K562 (cell line): ENCODE results near the gene CD8A. TPM values are rescaled to one million over a fixed set of nuclear protein-coding genes. Genes with fewer than 3 reads are reported as not detected.

Experiments used
- ATAC-seq: fragments of 200-7000 bp; cut with Tn5 transposase; 3 replicates; pipeline ENCODE4 v1.9.1; 2020; ENCODE audit warnings: moderate library complexity
- BruUV-seq: library from RNA; stranded (reverse); fragments of 400-500 nt; replicated peaks from 2 replicates; lab custom pipeline; 2021; lab: Mats Ljungman, UMichigan
- CTCF ChIA-PET: fragments of 300-600 bp; formaldehyde crosslinking; extraction: SDS; loops from one replicate; lab custom pipeline; 2021; ENCODE audit warnings: low intra/inter-chr PET ratio; lab: Yijun Ruan, JAX
- POLR2A ChIA-PET: fragments of 300-600, 350-650 bp; sonication (Branson Sonifier 250); formaldehyde crosslinking; extraction: SDS; loops from one replicate; lab custom pipeline; 2021; ENCODE audit warnings: antibody characterized with exemption, inconsistent platforms; lab: Yijun Ruan, JAX
- DNase-seq, 4 experiments: peaks; one replicate each; pipeline versions ENCODE4 v3.0.0 to v3.0.0-alpha.2; 2011 to 2018; ENCODE audit warnings: low spot score in 3 of 4, mixed read lengths in 3 of 4; ENCODE audit errors: extremely low read depth in 1 of 4
- FAIRE-seq: peaks from 2 replicates; lab custom pipeline; 2011; peaks lifted over from hg19 to GRCh38; lab: Jason Lieb, UNC
- H2AFZ ChIP-seq: 2 replicates; pipeline ENCODE4 v1.6.0; 2011; ENCODE audit warnings: low read depth, low read length, control low read depth, inconsistent platforms
- H3K27ac ChIP-seq: fragments of 200-600 bp; 3 replicates; pipeline ENCODE4 v1.8.0; 2011; ENCODE audit warnings: low read depth, mild to moderate bottlenecking, control low read depth, inconsistent platforms, low read length, moderate library complexity, mixed read lengths; ENCODE audit errors: extremely low read depth
- H3K27me3 ChIP-seq, 2 experiments: fragments of 300-600 bp in 1 of 2; 2 replicates in 1 of 2; 3 replicates in 1 of 2; pipeline versions ENCODE4 v1.6.0 to v1.8.0; 2011; ENCODE audit warnings: inconsistent platforms in 2 of 2, low read length in 2 of 2, mild to moderate bottlenecking in 1 of 2, mixed read lengths in 1 of 2, moderate library complexity in 1 of 2; ENCODE audit not compliant: control insufficient read depth in 2 of 2, insufficient read depth in 2 of 2
- H3K36me3 ChIP-seq: fragments of 300-600 bp; 3 replicates; pipeline ENCODE4 v1.8.0; 2011; ENCODE audit warnings: mild to moderate bottlenecking, low read length, inconsistent platforms; ENCODE audit not compliant: control insufficient read depth, insufficient read depth
- H3K4me1 ChIP-seq, 2 experiments: fragments of 200-600 bp in 1 of 2; replicated peaks in 1 of 2; 2 replicates in 1 of 2; 3 replicates in 1 of 2; pipeline versions ENCODE4 v1.5.1 to v1.8.0; 2011; ENCODE audit warnings: inconsistent platforms in 2 of 2, low read length in 2 of 2, mild to moderate bottlenecking in 1 of 2, mixed read lengths in 1 of 2, moderate library complexity in 1 of 2; ENCODE audit not compliant: control insufficient read depth in 2 of 2, insufficient read depth in 2 of 2
- H3K4me2 ChIP-seq: 2 replicates; pipeline ENCODE4 v1.6.1; 2011; ENCODE audit warnings: low read length, control low read depth, inconsistent platforms, mixed read lengths; ENCODE audit not compliant: insufficient read depth
- H3K4me3 ChIP-seq: fragments of 200-600 bp; sonication (generic), shearing (Covaris generic); 2 replicates; pipeline ENCODE4 v1.5.1; 2016; ENCODE audit warnings: control low read depth, inconsistent platforms
- H3K79me2 ChIP-seq: fragments of 200-600 bp; 3 replicates; pipeline ENCODE4 v1.8.0; 2011; ENCODE audit warnings: low read length, inconsistent platforms; ENCODE audit not compliant: control insufficient read depth, insufficient read depth
- H3K9ac ChIP-seq, 2 experiments: 2 replicates each; pipeline versions ENCODE4 v1.6.0 to v1.6.1; 2011; ENCODE audit warnings: low read depth in 2 of 2, low read length in 2 of 2, control low read depth in 1 of 2, inconsistent platforms in 1 of 2, mild to moderate bottlenecking in 1 of 2, mixed read lengths in 1 of 2; ENCODE audit not compliant: insufficient read depth in 1 of 2
- H3K9me1 ChIP-seq: one replicate; pipeline ENCODE4 v1.6.0; 2011; ENCODE audit warnings: inconsistent platforms, mild to moderate bottlenecking, low read length, moderate library complexity; ENCODE audit not compliant: control insufficient read depth, insufficient read depth
- H3K9me3 ChIP-seq: replicated peaks from 2 replicates; pipeline ENCODE4 v1.5.1; 2011; ENCODE audit warnings: low read depth, low read length, inconsistent platforms; ENCODE audit not compliant: control insufficient read depth, insufficient read depth
- H4K20me1 ChIP-seq: replicated peaks from 2 replicates; pipeline ENCODE4 v1.6.1; 2011; ENCODE audit warnings: low read length, inconsistent platforms, mixed read lengths; ENCODE audit not compliant: control insufficient read depth, insufficient read depth
- FOXA1 ChIP-seq: fragments of 450-650 bp; IDR thresholded peaks from 2 replicates; pipeline ENCODE4 v1.6.1; 2016; ENCODE audit warnings: mild to moderate bottlenecking, borderline replicate concordance
- FOXP1 ChIP-seq: sonication (generic); formaldehyde crosslinking; IDR thresholded peaks from 2 replicates; pipeline ENCODE4 v1.8.0; 2022; ENCODE audit warnings: mild to moderate bottlenecking, missing genetic modification reagents
- KLF1 ChIP-seq: fragments of 450-650 bp; IDR thresholded peaks from 2 replicates; pipeline ENCODE4 v1.6.1; 2016; ENCODE audit warnings: missing genetic modification characterization, missing compliant biosample characterization
- LCOR ChIP-seq: sonication (generic); formaldehyde crosslinking; IDR thresholded peaks from 2 replicates; pipeline ENCODE4 v1.8.0; 2022; ENCODE audit warnings: mild to moderate bottlenecking, missing genetic modification reagents
- NUFIP1 ChIP-seq: fragments of 450-650 bp; IDR thresholded peaks from 2 replicates; pipeline ENCODE4 v1.6.1; 2018; ENCODE audit not compliant: partially characterized antibody
- RFX1 ChIP-seq: fragments of 450-650 bp; IDR thresholded peaks from 2 replicates; pipeline ENCODE4 v1.6.1; 2016; ENCODE audit warnings: mild to moderate bottlenecking, moderate library complexity
- XRCC5 ChIP-seq: fragments of 200-400 bp; formaldehyde crosslinking; IDR thresholded peaks from 2 replicates; pipeline ENCODE4 v1.6.1; 2017; ENCODE audit warnings: low read depth, mild to moderate bottlenecking, low read length
- ZFP30 ChIP-seq: fragments of 250-450 bp; sonication (Bioruptor Pico); IDR thresholded peaks from 2 replicates; pipeline ENCODE4 v1.8.0; 2022; ENCODE audit warnings: moderate library complexity, mild to moderate bottlenecking, inconsistent platforms, borderline replicate concordance
- ZFP36 ChIP-seq: fragments of 150-350 bp; IDR thresholded peaks from 2 replicates; pipeline ENCODE4 v1.6.1; 2018; ENCODE audit warnings: low read length, low read depth; ENCODE audit not compliant: partially characterized antibody
- WGBS: fragments of 100-300 bp; shearing (Covaris generic); methylation state at CpG from one replicate; pipeline ENCODE4 v1.1.6; 2016; ENCODE audit warnings: low coverage, mixed read lengths; ENCODE audit not compliant: insufficient coverage; ENCODE audit errors: missing lambda C conversion rate; 5-methylcytosine and 5-hydroxymethylcytosine counted together
- in situ Hi-C: fragments of 300-500 bp; cut with MboI; formaldehyde crosslinking; loops from 4 replicates; pipeline ENCODE4 v1.15.0; 2018; ENCODE audit warnings: inconsistent platforms, mixed read lengths
- intact Hi-C: fragments of 100-400 bp; cut with micrococcal nuclease; formaldehyde crosslinking; loops from 2 replicates; pipeline ENCODE4 v1.14.2; 2022
- polyA plus RNA-seq, 8 experiments: library from polyadenylated mRNA; depleted of rRNA in 4 of 8; stranded (reverse) in 5 of 8; unstranded in 3 of 8; fragments of >200 nt; fragmentation: Nextera tagmentation in 2 of 8; fragmentation: Illumina TruSeq in 1 of 8; extraction: Ambion mirVana in 2 of 8; extraction: Trizol in 1 of 8; gene quantifications; 2 replicates each; pipeline versions ENCODE4 v1.2.1 to v1.2.3, GENCODE V29; 2011 to 2014; ENCODE audit warnings: inconsistent platforms in 1 of 8, missing spikeins in 1 of 8
- total RNA-seq, 7 experiments: library from RNA; depleted of rRNA in 6 of 7; stranded (reverse); fragments of >200 nt in 6 of 7; fragmentation: Illumina TruSeq in 2 of 7; extraction: Trizol in 2 of 7; gene quantifications; 2 replicates each; pipeline versions ENCODE4 v1.2.1 to v1.2.3, GENCODE V29; 2011 to 2021; ENCODE audit warnings: low replicate concordance in 1 of 7
- TF ChIP-seq, protein P1 (sequence below): sonication (generic); formaldehyde crosslinking; IDR thresholded peaks from 2 replicates; pipeline ENCODE4 v1.8.1; 2023; ENCODE audit warnings: mild to moderate bottlenecking, missing genetic modification reagents
- TF ChIP-seq, protein P2 (sequence below): sonication (generic); formaldehyde crosslinking; IDR thresholded peaks from 2 replicates; pipeline ENCODE4 v1.8.0; 2022; ENCODE audit warnings: mild to moderate bottlenecking, missing genetic modification reagents

CD8A gene
- total and polyA plus RNA-seq, 9 of the 15 experiments (the other 6 are each of a cell fraction or from before 2014, with no cell fraction given), result 0.07 TPM; not detected in 8

DNA sequence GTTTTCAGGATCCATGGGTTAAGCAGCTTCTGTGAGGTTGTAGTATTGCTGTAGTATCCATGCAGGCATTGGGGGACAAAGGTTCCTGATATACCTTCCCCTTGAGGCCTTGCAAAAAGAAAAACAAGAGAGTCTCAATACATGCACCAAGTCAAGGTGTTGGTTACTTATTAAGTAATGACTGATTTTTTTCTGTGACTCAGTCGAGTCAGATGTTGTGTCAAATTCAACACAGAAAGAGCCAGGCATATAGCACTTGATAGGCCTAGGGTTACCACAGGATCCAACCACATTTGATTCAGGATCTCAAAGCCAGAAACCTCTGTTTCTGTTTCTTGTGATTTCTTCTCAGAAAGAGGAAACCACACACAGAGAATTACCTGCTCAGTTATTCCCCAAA is 24.9 kb upstream of the CD8A start:
- WGBS, result 0% methylated on average over 1 of the region's 1 CpG
- Histone ChIP-seq H3K36me3 (no peaks in the 10 kb centered on the region), H3K4me3 (no peak overlapping the region), H3K27ac (no peak overlapping the region), H3K4me1 (no peaks in the 10 kb centered on the region), H3K79me2 (no peaks in the 10 kb centered on the region), H3K4me2 (no peak overlapping the region), H4K20me1 (no peaks in the 10 kb centered on the region), H2AFZ (no peak overlapping the region), H3K27me3 (no peaks in the 10 kb centered on the region; a peak in 2 of 5 replicates), H3K9me3 (no peaks in the 10 kb centered on the region), H3K9me1 (no peaks in the 10 kb centered on the region), H3K9ac (no peak overlapping the region)
- DNase-seq (no peak), FAIRE-seq (no peak), ATAC-seq (no peak)
- intact Hi-C loops (no loop called here), in situ Hi-C loops (no loop called here)
- ChIA-PET POLR2A (no interaction called here), CTCF (no interaction called here)
- TF ChIP-seq NUFIP1 (no peak), LCOR (CRISPR knock-in tag) (no peak), XRCC5 (no peak), FOXA1 (no peak), KLF1 (no peak), ZFP30 (CRISPR knock-in tag) (no peak), FOXP1 (CRISPR knock-in tag) (no peak), RFX1 (no peak), ZFP36 (no peak)
- TF ChIP-seq, protein P1, sequence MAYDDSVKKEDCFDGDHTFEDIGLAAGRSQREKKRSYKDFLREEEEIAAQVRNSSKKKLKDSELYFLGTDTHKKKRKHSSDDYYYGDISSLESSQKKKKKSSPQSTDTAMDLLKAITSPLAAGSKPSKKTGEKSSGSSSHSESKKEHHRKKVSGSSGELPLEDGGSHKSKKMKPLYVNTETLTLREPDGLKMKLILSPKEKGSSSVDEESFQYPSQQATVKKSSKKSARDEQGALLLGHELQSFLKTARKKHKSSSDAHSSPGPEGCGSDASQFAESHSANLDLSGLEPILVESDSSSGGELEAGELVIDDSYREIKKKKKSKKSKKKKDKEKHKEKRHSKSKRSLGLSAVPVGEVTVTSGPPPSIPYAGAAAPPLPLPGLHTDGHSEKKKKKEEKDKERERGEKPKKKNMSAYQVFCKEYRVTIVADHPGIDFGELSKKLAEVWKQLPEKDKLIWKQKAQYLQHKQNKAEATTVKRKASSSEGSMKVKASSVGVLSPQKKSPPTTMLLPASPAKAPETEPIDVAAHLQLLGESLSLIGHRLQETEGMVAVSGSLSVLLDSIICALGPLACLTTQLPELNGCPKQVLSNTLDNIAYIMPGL (CRISPR knock-in tag), result no peak
- TF ChIP-seq, protein P2, sequence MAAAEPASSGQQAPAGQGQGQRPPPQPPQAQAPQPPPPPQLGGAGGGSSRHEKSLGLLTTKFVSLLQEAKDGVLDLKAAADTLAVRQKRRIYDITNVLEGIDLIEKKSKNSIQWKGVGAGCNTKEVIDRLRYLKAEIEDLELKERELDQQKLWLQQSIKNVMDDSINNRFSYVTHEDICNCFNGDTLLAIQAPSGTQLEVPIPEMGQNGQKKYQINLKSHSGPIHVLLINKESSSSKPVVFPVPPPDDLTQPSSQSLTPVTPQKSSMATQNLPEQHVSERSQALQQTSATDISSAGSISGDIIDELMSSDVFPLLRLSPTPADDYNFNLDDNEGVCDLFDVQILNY, result no peak
- BruUV-seq, result no TSS peak
